ENCODE measurements around the gene ASB13.

- TF ChIP-seq ZNF274 (IDR thresholded peaks at IDR 0.05; ENCODE audit: low read depth, low read length) (no peak), YY1 (IDR thresholded peaks at IDR 0.05; ENCODE audit: insufficient read depth, insufficient read length) (no peak)
Observed at GRCh38 chr10:5638494-5638893, 27.9 kb downstream of the ASB13 start.
